ENCODE measurements around the gene INTS2. TPM values are rescaled to one million over a fixed set of nuclear protein-coding genes. Genes with fewer than 3 reads are reported as not detected.
A peak's percentile ranks its signal among the peaks of the same experiment; 100 is the strongest.
"Not testable (repeated sequence)": the region's sequence is repeated elsewhere in the genome, so short reads cannot be mapped to it uniquely, and the experiment has no call there.

INTS2 gene
- total RNA-seq, 4 donors from 2014 or later, result 8.3 to 17.8 (median 13.0) TPM

GRCh38 chr17:61943117-61943516 is 15.3 kb upstream of the INTS2 start:
- Histone ChIP-seq H3K27me3 (no peaks in the 10 kb centered on the region), H3K36me3 (peaks cover 46% of the 10 kb centered on the region), H3K27ac (no peak overlapping the region), H3K4me3 (no peak overlapping the region), H3K4me1 (no peaks in the 10 kb centered on the region), H3K9me3 (no peaks in the 10 kb centered on the region)
- 100% methylated on average over 1 of the region's 1 CpG for WGBS
- no peak for TF ChIP-seq POLR2AphosphoS5 (IDR thresholded peaks at IDR 0.05)
- no peak for DNase-seq (ENCODE audit: low spot score in 2 of 2)

GRCh38 chr17:61942085-61942484 is 14.3 kb upstream of the INTS2 start:
- Histone ChIP-seq H3K36me3 (peaks cover 35% of the 10 kb centered on the region), H3K4me1 (no peaks in the 10 kb centered on the region), H3K9me3 (no peaks in the 10 kb centered on the region), H3K27ac (no peak overlapping the region), H3K27me3 (no peaks in the 10 kb centered on the region), H3K4me3 (no peak overlapping the region)
- WGBS, result 95% methylated on average over 2 of the region's 2 CpGs
- DNase-seq (ENCODE audit: low spot score in 2 of 2), result no peak
- TF ChIP-seq EP300 (IDR thresholded peaks at IDR 0.05), result no peak
- TF ChIP-seq CTCF (IDR thresholded peaks at IDR 0.05), result no peak
- no peak for TF ChIP-seq POLR2AphosphoS5 (IDR thresholded peaks at IDR 0.05)
- no peak for TF ChIP-seq POLR2A (IDR thresholded peaks at IDR 0.05)

GRCh38 chr17:61928101-61928436 is 287 bp upstream of the INTS2 start:
- Histone ChIP-seq H3K27me3 (no peaks in the 10 kb centered on the region), H3K27ac (no peak overlapping the region), H3K9me3 (no peaks in the 10 kb centered on the region), H3K36me3 (peaks cover 8% of the 10 kb centered on the region), H3K4me1 (peaks cover 16% of the 10 kb centered on the region), H3K4me3 (peak overlapping the region; percentile 60)
- DNase-seq (ENCODE audit: low spot score in 2 of 2), result no peak
- 49% methylated on average over 4 of the region's 4 CpGs for WGBS
- TF ChIP-seq POLR2A (IDR thresholded peaks at IDR 0.05), result no peak
- no peak for TF ChIP-seq CTCF (IDR thresholded peaks at IDR 0.05)
- TF ChIP-seq POLR2AphosphoS5 (IDR thresholded peaks at IDR 0.05), result no peak

GRCh38 chr17:61926826-61927207 is 965 bp downstream of the INTS2 start:
- WGBS, result 8% methylated on average over 4 of the region's 4 CpGs
- H3K27ac ChIP-seq, result peak overlapping the region; percentile 84
- no peak for TF ChIP-seq POLR2A (IDR thresholded peaks at IDR 0.05)
- no peak for TF ChIP-seq POLR2AphosphoS5 (IDR thresholded peaks at IDR 0.05)
- no peak for TF ChIP-seq CTCF (IDR thresholded peaks at IDR 0.05)
- no peak for TF ChIP-seq EP300 (IDR thresholded peaks at IDR 0.05)
- H3K9me3 ChIP-seq, result no peaks in the 10 kb centered on the region
- peaks cover 8% of the 10 kb centered on the region for H3K36me3 ChIP-seq
- H3K4me1 ChIP-seq, result peaks cover 16% of the 10 kb centered on the region
- DNase-seq (ENCODE audit: low spot score in 2 of 2), result no peak
- H3K4me3 ChIP-seq, result peak overlapping the region; percentile 60
- no peaks in the 10 kb centered on the region for H3K27me3 ChIP-seq

GRCh38 chr17:61915162-61915561 is 12.6 kb downstream of the INTS2 start:
- H3K27ac ChIP-seq; H3K4me1 ChIP-seq; DNase-seq (ENCODE audit: low spot score in 2 of 2); H3K4me3 ChIP-seq; H3K9me3 ChIP-seq; H3K27me3 ChIP-seq: not testable (repeated sequence)
- 96% methylated on average over 15 of the region's 15 CpGs for WGBS
- H3K36me3 ChIP-seq, result peaks cover 59% of the 10 kb centered on the region

GRCh38 chr17:61908292-61909037 is 19.3 kb downstream of the INTS2 start:
- H3K4me3 ChIP-seq, result no peak overlapping the region
- WGBS, result 91% methylated on average over 7 of the region's 7 CpGs
- no peak for DNase-seq (ENCODE audit: low spot score in 2 of 2)
- H3K27ac ChIP-seq, result no peak overlapping the region
- no peaks in the 10 kb centered on the region for H3K9me3 ChIP-seq
- H3K27me3 ChIP-seq, result no peaks in the 10 kb centered on the region
- TF ChIP-seq CTCF (IDR thresholded peaks at IDR 0.05) (no peak), EP300 (IDR thresholded peaks at IDR 0.05) (no peak), POLR2A (IDR thresholded peaks at IDR 0.05) (no peak), POLR2AphosphoS5 (IDR thresholded peaks at IDR 0.05) (no peak)
- H3K4me1 ChIP-seq, result no peaks in the 10 kb centered on the region
- peaks cover 66% of the 10 kb centered on the region for H3K36me3 ChIP-seq

Data from suprapubic skin (tissue), 4 donors.